ENCODE measurements around the gene EXT2.

Gene EXT2

DNA sequence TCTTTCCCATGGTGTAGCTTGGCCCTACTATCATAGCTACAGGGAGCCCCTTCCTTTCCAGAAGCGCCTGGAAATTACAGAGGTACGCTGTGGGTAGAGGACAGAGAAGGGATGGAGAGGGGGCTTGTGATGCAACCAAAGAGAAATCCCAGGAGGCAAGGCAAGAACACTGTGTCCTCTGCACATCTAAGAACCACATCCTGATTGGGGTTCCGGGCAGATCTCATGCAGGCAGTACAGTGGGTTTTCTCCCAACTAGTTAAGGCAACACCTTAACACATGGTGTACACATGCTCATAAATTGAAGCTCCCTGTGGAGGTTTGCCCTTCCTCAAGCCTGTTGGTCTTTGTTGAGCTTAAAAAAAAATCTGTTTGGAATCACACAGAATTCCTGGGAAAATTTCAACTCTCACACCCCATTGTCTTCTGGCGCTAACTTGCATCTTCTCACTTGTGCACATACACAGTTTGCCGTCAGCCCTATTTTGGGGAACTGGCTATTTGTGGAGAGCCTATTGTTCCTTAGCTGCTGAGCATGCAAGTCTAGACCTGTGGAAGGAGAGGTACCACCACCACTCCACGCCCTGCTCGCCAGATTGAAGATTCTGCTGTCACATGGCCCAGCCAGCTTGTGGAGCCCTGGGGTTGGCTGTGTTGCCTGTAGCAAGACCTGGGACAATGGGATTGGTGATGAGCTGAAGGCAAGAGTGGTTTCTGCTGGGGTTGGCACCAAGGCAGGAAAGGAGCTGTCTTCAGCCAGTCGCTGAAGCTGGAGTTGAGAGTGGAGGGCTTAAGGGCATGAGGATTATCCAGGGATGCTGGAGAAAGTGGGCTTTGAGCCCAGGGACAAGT is 162.1 kb downstream of the EXT2 start:
- in situ Hi-C loops (cut with HindIII; ENCODE audit: low sequenced_read_pairs): no loop called here
- peak; percentile 23 for DNase-seq (ENCODE audit: low read depth, low spot score)
- TF ChIP-seq, protein P1, sequence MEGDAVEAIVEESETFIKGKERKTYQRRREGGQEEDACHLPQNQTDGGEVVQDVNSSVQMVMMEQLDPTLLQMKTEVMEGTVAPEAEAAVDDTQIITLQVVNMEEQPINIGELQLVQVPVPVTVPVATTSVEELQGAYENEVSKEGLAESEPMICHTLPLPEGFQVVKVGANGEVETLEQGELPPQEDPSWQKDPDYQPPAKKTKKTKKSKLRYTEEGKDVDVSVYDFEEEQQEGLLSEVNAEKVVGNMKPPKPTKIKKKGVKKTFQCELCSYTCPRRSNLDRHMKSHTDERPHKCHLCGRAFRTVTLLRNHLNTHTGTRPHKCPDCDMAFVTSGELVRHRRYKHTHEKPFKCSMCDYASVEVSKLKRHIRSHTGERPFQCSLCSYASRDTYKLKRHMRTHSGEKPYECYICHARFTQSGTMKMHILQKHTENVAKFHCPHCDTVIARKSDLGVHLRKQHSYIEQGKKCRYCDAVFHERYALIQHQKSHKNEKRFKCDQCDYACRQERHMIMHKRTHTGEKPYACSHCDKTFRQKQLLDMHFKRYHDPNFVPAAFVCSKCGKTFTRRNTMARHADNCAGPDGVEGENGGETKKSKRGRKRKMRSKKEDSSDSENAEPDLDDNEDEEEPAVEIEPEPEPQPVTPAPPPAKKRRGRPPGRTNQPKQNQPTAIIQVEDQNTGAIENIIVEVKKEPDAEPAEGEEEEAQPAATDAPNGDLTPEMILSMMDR (IDR thresholded peaks at IDR 0.05; ENCODE audit: low read depth, low read length): no peak

DNA sequence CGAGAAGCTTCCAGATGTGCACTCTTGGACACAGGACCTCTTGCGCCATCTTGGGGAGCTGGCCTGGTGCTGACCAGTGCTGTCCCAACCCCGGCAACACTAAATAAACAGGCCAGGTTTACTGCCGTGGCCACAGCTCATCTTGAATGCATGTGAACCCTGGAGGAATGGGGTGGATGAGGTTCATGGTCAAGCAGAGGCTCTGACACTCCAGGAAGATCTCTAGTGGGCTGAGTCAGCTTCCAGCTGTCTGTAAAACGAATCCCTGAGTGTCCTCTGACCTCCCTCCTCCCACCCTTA is 162.7 kb downstream of the EXT2 start:
- TF ChIP-seq, protein P1 (IDR thresholded peaks at IDR 0.05; ENCODE audit: low read depth, low read length): no peak
- in situ Hi-C loops (cut with HindIII; ENCODE audit: low sequenced_read_pairs): no loop called here
- no peak overlapping the region for H3K4me3 ChIP-seq (ENCODE audit: low read depth, low read length)
- no peak for DNase-seq (ENCODE audit: low read depth, low spot score)

More for the DNA sequence above, 162.1 kb downstream of the EXT2 start:
- no peak overlapping the region for H3K4me3 ChIP-seq (ENCODE audit: low read depth, low read length)

DNA sequence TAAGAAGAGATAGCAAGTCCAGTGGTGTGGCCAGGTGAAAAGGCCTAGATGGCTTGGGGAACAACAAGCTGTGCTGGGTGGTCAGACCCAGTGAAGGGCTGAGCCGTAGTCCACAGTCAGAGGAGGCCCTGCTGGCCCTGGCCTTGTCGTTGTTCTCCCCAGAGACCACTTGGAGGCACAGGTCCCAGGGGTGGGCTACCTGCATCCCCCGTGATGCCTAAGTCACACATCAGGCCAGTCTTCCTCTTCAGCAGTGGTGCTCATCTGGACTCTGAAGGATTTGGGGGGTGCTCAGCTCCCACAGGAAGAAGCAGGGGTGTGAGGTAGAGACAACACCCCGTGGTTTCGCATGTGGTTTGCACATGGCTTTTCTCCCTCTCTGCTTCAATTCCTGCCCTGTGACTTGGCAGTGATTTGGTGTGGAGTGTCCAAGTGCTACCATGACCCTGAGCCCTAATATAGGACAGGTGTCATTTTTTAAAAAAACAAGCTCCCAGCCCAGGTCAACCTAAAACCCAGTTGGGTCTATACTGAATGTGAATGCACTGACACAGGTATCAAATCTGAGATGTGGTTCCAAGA is 163.5 kb downstream of the EXT2 start:
- in situ Hi-C loops (cut with HindIII; ENCODE audit: low sequenced_read_pairs): no loop called here
- DNase-seq (ENCODE audit: low read depth, low spot score): no peak
- TF ChIP-seq, protein P1 (IDR thresholded peaks at IDR 0.05; ENCODE audit: low read depth, low read length): no peak
- no peak overlapping the region for H3K4me3 ChIP-seq (ENCODE audit: low read depth, low read length)

DNA sequence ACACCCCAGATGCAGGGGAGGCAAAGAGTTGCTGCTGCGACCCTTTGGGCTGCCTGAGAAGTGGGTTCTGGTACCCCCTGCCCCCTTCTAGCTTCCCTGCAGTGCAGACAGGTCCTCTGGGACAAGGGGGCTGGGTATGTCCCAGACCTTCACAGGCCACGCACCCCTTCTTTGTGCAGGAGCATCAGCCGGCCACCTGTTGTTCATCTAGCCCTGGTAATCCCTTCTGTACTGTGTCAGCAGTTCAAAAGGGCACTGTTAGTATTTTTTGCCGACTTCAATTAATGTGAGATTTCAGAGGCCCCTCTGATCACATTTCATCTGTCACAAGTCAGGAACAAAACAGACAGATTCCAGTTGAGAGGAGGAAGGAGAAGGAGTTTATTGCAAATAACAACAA is 164.6 kb downstream of the EXT2 start:
- DNase-seq (ENCODE audit: low read depth, low spot score): no peak
- no peak overlapping the region for H3K4me3 ChIP-seq (ENCODE audit: low read depth, low read length)
- in situ Hi-C loops (cut with HindIII; ENCODE audit: low sequenced_read_pairs): no loop called here
- TF ChIP-seq, protein P1 (IDR thresholded peaks at IDR 0.05; ENCODE audit: low read depth, low read length): no peak

DNA sequence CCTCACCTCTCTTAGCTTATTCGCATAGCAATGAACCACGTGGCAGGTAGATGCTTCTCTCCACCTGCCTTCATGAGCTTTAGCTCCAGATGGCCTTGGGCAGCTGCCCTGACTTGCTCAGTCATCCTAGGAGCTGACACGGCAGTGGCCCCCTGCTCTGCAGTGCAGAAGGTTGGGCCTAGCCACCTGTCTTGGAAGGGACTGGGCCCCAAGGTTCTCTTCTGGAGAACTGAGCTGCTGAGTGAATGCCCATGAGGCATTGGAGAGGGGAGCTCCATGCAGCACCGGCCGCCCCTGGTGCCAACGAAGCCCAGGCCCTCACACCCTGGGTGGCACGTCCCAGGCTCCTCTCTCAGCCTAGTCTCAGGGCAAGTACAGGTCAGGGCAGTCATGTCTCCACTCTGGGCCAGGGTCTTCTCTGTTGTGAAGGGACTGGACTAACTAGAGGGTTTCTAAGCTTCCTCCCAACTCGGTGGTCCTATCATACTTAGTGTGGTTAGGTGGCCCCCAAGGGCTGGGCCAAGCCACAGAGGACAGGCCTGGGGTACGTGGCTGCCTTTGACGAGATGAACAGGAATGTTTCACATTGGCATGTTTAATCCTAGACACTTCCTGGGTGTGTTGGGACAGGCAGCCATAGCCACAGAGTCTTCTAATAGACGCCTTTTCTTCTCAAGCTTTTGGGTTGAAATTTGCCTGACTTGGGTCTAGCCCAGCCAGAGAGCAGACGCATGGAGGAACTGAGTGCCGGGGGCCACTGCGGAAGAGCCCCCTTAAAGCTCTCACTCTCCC is 166.5 kb downstream of the EXT2 start:
- in situ Hi-C loops (cut with HindIII; ENCODE audit: low sequenced_read_pairs): no loop called here
- no peak overlapping the region for H3K4me3 ChIP-seq (ENCODE audit: low read depth, low read length)
- TF ChIP-seq, protein P1 (IDR thresholded peaks at IDR 0.05; ENCODE audit: low read depth, low read length): no peak
- no peak for DNase-seq (ENCODE audit: low read depth, low spot score)

DNA sequence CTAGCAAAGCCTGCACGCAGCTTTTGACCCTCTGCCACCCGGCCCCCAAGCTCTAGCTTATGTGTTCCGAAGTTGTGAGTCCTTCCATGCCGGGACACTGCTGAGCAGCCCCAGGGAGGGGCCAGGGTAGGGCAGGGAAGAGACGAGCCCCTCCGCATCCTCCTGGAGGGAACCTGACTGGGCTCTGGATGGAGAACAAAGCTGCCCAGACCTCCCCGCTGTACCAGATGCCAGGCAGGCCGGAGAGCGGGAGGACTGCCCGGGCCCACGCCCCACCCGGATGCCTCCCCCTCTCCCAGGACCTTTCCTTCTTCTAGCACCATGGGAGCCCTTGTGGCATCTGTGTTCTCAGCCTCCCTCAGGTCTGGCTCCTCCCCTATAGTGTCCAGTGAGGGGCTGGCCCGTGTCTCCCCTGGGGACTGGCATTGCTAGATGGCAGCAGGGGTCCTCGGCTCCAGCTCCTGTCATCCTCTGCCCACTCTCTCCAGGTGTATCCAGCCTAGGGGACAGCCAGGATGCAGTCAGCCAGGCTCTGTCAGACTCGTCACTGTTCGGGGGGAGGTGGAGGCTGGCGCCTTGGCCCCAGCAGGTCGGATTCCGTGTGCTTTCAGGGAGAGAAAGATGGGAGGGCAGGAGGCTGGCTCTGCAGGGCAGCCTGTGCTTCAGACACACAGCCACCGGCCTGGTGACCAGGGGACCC is 168.4 kb downstream of the EXT2 start:
- TF ChIP-seq, protein P1 (IDR thresholded peaks at IDR 0.05; ENCODE audit: low read depth, low read length): no peak
- no peak for DNase-seq (ENCODE audit: low read depth, low spot score)
- no peak overlapping the region for H3K4me3 ChIP-seq (ENCODE audit: low read depth, low read length)
- in situ Hi-C loops (cut with HindIII; ENCODE audit: low sequenced_read_pairs): no loop called here

Measured in astrocyte of the spinal cord (primary cell).